Stimulated activated CD4-positive, alpha-beta T cell treated with anti-CD3 and anti-CD28 coated beads, Interleukin-1b, Interleukin-23, amount 100 ng/mL, for 4 hours (primary cell): ENCODE measurements around the gene PPP1R3G.
"Not testable (repeated sequence)": the region's sequence is repeated elsewhere in the genome, so short reads cannot be mapped to it uniquely, and the experiment has no call there.

ENCODE experiments used
- DNase-seq, 2 donors: peaks; one replicate each; pipeline ENCODE4 v3.0.0-alpha.2; 2020; ENCODE audit warnings: low read depth in 2 of 2

The PPP1R3G gene

GRCh38 chr6:5120011-5120410, 34.9 kb downstream of the PPP1R3G start:
- no peak for DNase-seq

- not testable (repeated sequence) for DNase-seq
Measured at GRCh38 chr6:5120543-5120942, 35.4 kb downstream of the PPP1R3G start.

- DNase-seq, result no peak
Measured at GRCh38 chr6:5121479-5121878, 36.3 kb downstream of the PPP1R3G start.

- DNase-seq, result no peak
Measured at GRCh38 chr6:5121956-5122355, 36.8 kb downstream of the PPP1R3G start.

GRCh38 chr6:5122504-5123112, 37.5 kb downstream of the PPP1R3G start:
- no peak for DNase-seq

GRCh38 chr6:5123296-5124143, 38.4 kb downstream of the PPP1R3G start:
- DNase-seq, result no peak

- DNase-seq, result no peak
Measured at GRCh38 chr6:5124526-5124925, 39.4 kb downstream of the PPP1R3G start.

- DNase-seq, result no peak
Measured at GRCh38 chr6:5125152-5126006, 40.2 kb downstream of the PPP1R3G start.

GRCh38 chr6:5126214-5126613, 41.1 kb downstream of the PPP1R3G start:
- no peak for DNase-seq

GRCh38 chr6:5127106-5127687, 42.1 kb downstream of the PPP1R3G start:
- no peak for DNase-seq

- DNase-seq, result no peak
Measured at GRCh38 chr6:5128351-5128750, 43.2 kb downstream of the PPP1R3G start.

- no peak for DNase-seq
Measured at GRCh38 chr6:5130135-5130866, 45.2 kb downstream of the PPP1R3G start.

GRCh38 chr6:5132731-5133130, 47.6 kb downstream of the PPP1R3G start:
- DNase-seq, result no peak

- DNase-seq, result no peak
Measured at GRCh38 chr6:5133943-5134342, 48.8 kb downstream of the PPP1R3G start.

GRCh38 chr6:5135788-5136376, 50.7 kb downstream of the PPP1R3G start:
- DNase-seq, result peak; percentile 20 to 25

- DNase-seq, result no peak
Measured at GRCh38 chr6:5136851-5137250, 51.7 kb downstream of the PPP1R3G start.
